Vagina (tissue), 2 donors: ENCODE data around the gene ACSL1. TPM values are rescaled to one million over a fixed set of nuclear protein-coding genes. Genes with fewer than 3 reads are reported as not detected.

Experiments used
- DNase-seq, 2 donors: peaks; one replicate each; pipeline ENCODE4 v3.0.0-alpha.2; 2017; ENCODE audit errors: extremely low spot score in 2 of 2
- H3K27ac ChIP-seq: fragments of 200-600 bp; sonication (generic); one replicate; pipeline ENCODE4 v1.5.1; 2019
- H3K27me3 ChIP-seq: fragments of 200-600 bp; sonication (generic); one replicate; pipeline ENCODE4 v1.5.1; 2019
- H3K36me3 ChIP-seq, 2 donors: fragments of 200-600 bp; sonication (generic); one replicate each; pipeline ENCODE4 v1.5.1; 2017 to 2019
- H3K4me1 ChIP-seq: fragments of 200-600 bp; sonication (generic); one replicate; pipeline ENCODE4 v1.5.1; 2019
- H3K4me3 ChIP-seq, 2 donors: fragments of 200-600 bp; sonication (generic); 1 replicate in 1 of 2; 2 replicates in 1 of 2; pipeline ENCODE4 v1.5.1; 2016 to 2019
- H3K9me3 ChIP-seq: fragments of 200-600 bp; sonication (generic); one replicate; pipeline ENCODE4 v1.5.1; 2019
- POLR2A ChIP-seq, 2 donors: fragments of 450-650 bp; IDR thresholded peaks; one replicate each; pipeline ENCODE4 v1.6.1; 2017; ENCODE audit warnings: antibody characterized with exemption in 2 of 2, mild to moderate bottlenecking in 2 of 2, moderate library complexity in 2 of 2
- POLR2AphosphoS5 ChIP-seq, 2 donors: sonication (generic); formaldehyde crosslinking; IDR thresholded peaks; one replicate each; pipeline ENCODE4 v1.9.0; 2017; ENCODE audit warnings: antibody characterized with exemption in 2 of 2, mild to moderate bottlenecking in 2 of 2, low read depth in 1 of 2; ENCODE audit not compliant: insufficient read depth in 1 of 2
- intact Hi-C: fragments of 100-400 bp; cut with DNase I; formaldehyde crosslinking; loops from one replicate; pipeline ENCODE4 v1.15.1; 2023
- microRNA-seq: library from miRNA; unstranded; fragments of <30 nt; microRNA quantifications from one replicate; pipeline ENCODE4, GENCODE V29; 2017; ENCODE audit warnings: borderline number of aligned reads, borderline replicate concordance
- small RNA-seq: library from RNA; depleted of rRNA; stranded (forward); fragments of <200 nt; gene quantifications from one replicate; pipeline ENCODE3, GENCODE V24; 2016
- total RNA-seq: library from RNA; depleted of rRNA; stranded (reverse); fragments of >200 nt; gene quantifications from one replicate; pipeline ENCODE4 v1.2.3, GENCODE V29; 2016
- TF ChIP-seq, protein P1 (sequence below), 3 experiments: fragments of 450-650 bp in 2 of 3; fragments of 200-600 bp in 1 of 3; sonication (generic) in 1 of 3; IDR thresholded peaks; one replicate each; pipeline ENCODE4 v1.5.1; 2017 to 2019; ENCODE audit warnings: antibody characterized with exemption in 3 of 3, mild to moderate bottlenecking in 2 of 3, moderate library complexity in 2 of 3

Gene ACSL1
- total RNA-seq, 1 donor from 2014 or later: 106 TPM

GRCh38 chr4:184706453-184706852 lies 119.3 kb downstream of the ACSL1 start:
- DNase-seq: no peak
- Histone ChIP-seq H3K4me3 (no peak overlapping the region), H3K36me3 (no peaks in the 10 kb centered on the region), H3K9me3 (no peaks in the 10 kb centered on the region), H3K27me3 (no peaks in the 10 kb centered on the region), H3K27ac (no peak overlapping the region), H3K4me1 (no peaks in the 10 kb centered on the region)
- TF ChIP-seq POLR2A (IDR thresholded peaks at IDR 0.05) (no peak), POLR2AphosphoS5 (IDR thresholded peaks at IDR 0.05; ENCODE audit: insufficient read depth in 1 of 2, low read depth in 1 of 2) (no peak)
- TF ChIP-seq, protein P1, sequence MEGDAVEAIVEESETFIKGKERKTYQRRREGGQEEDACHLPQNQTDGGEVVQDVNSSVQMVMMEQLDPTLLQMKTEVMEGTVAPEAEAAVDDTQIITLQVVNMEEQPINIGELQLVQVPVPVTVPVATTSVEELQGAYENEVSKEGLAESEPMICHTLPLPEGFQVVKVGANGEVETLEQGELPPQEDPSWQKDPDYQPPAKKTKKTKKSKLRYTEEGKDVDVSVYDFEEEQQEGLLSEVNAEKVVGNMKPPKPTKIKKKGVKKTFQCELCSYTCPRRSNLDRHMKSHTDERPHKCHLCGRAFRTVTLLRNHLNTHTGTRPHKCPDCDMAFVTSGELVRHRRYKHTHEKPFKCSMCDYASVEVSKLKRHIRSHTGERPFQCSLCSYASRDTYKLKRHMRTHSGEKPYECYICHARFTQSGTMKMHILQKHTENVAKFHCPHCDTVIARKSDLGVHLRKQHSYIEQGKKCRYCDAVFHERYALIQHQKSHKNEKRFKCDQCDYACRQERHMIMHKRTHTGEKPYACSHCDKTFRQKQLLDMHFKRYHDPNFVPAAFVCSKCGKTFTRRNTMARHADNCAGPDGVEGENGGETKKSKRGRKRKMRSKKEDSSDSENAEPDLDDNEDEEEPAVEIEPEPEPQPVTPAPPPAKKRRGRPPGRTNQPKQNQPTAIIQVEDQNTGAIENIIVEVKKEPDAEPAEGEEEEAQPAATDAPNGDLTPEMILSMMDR (IDR thresholded peaks at IDR 0.05): no peak
- intact Hi-C loops: no loop called here

GRCh38 chr4:184705692-184706091 lies 120.1 kb downstream of the ACSL1 start:
- no peaks in the 10 kb centered on the region for H3K4me1 ChIP-seq
- no peak for DNase-seq
- TF ChIP-seq POLR2A (IDR thresholded peaks at IDR 0.05): no peak
- no peak for TF ChIP-seq POLR2AphosphoS5 (IDR thresholded peaks at IDR 0.05; ENCODE audit: insufficient read depth in 1 of 2, low read depth in 1 of 2)
- TF ChIP-seq, protein P1 (IDR thresholded peaks at IDR 0.05): no peak
- H3K27ac ChIP-seq: no peak overlapping the region
- H3K4me3 ChIP-seq: no peak overlapping the region
- H3K27me3 ChIP-seq: no peaks in the 10 kb centered on the region
- intact Hi-C loops: no loop called here
- no peaks in the 10 kb centered on the region for H3K9me3 ChIP-seq
- H3K36me3 ChIP-seq: no peaks in the 10 kb centered on the region

Small RNA genes within 50 kb of the gene (microRNA-seq; reads per million reads assigned to microRNA genes)
- gene MIR3945: not detected

Small RNA genes within 50 kb of the gene (small RNA-seq; reads per million reads assigned to genes)
- gene MIR3945: not detected

Other genes with a start within 250 kb of the ACSL1 start
- gene CASP3, start 176.5 kb downstream of the ACSL1 start, total RNA-seq: 11.3 TPM
- 14.0 TPM for gene PRIMPOL, start 176.2 kb downstream of the ACSL1 start, total RNA-seq
- 5.2 TPM for gene CENPU, start 91.9 kb downstream of the ACSL1 start, total RNA-seq
- gene HELT, start 192.5 kb upstream of the ACSL1 start, total RNA-seq: not detected